Heart left ventricle (tissue), 13 donors: Measurements from ENCODE around the gene KMT5B.
"Not testable (repeated sequence)": the region's sequence is repeated elsewhere in the genome, so short reads cannot be mapped to it uniquely, and the experiment has no call there.

Experiments used
- POLR2A ChIP-seq, 2 donors: fragments of 450-650 bp; IDR thresholded peaks; one replicate each; pipeline ENCODE4 v1.6.1; 2017; ENCODE audit warnings: antibody characterized with exemption in 2 of 2, mild to moderate bottlenecking in 2 of 2, moderate library complexity in 2 of 2
- TF ChIP-seq, protein P1 (sequence below), 12 donors: fragments of 200-600 bp; sonication (generic) in 4 of 12; IDR thresholded peaks; one replicate each; pipeline versions ENCODE4 v1.5.0 to v1.8.0; 2018 to 2022; ENCODE audit warnings: antibody characterized with exemption in 12 of 12, mild to moderate bottlenecking in 5 of 12
- donor health status: ischemic (EF 13 %, LVEDD 7.1; RV severe dilation, severe dysfunction).
- donor health status: DM: no; HTN: yes; CAD: no.
- donor health status: DM: no; HTN: no; CAD: no.
- donor health status: ischemic (EF 25% LVEDD 6.9; RV normal size, moderate dysfunction).
- donor health status: ischemic (EF 25% LVEDD 5.7; RV mildly dilated, moderate dysfunction).
- donor health status: ischemic (EF 35%, LVEDD 5.7; RV mildly dilated, moderate dysfunction).
- donor health status: nonischemic (EF 11% LVEDD 7.7; RV severe dilation, severe dysfunction).
- donor health status: DM: yes; HTN: yes; CAD: no.
- donor health status: PGD.
- donor health status: ischemic (EF 29% LVEDD 5.4; RV normal size, mild dysfunction).
- donor health status: nonischemic (EF 23%, LVEDD 6.1; RV moderate dilation, normal function).

DNA sequence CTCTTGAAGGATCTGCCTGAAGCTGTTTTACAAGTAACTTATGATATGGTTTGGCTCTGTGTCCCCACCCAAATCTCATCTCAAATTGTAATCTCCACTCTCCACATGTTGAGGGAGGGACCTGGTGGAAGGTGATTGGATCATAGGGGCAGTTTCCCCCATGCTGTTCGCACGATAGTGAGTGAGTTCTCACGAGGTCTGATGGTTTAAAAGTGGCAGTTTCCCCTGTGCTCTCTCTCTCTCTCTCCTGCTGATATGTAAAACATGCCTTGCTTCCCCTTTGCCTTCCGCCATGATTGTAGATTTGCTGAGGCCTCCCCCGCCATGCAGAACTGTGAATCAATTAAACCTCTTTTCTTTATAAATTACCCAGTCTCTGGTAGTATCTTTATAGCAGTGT lies 31.8 kb upstream of the KMT5B start:
- not testable (repeated sequence) for TF ChIP-seq POLR2A (IDR thresholded peaks at IDR 0.05)
- TF ChIP-seq, protein P1, sequence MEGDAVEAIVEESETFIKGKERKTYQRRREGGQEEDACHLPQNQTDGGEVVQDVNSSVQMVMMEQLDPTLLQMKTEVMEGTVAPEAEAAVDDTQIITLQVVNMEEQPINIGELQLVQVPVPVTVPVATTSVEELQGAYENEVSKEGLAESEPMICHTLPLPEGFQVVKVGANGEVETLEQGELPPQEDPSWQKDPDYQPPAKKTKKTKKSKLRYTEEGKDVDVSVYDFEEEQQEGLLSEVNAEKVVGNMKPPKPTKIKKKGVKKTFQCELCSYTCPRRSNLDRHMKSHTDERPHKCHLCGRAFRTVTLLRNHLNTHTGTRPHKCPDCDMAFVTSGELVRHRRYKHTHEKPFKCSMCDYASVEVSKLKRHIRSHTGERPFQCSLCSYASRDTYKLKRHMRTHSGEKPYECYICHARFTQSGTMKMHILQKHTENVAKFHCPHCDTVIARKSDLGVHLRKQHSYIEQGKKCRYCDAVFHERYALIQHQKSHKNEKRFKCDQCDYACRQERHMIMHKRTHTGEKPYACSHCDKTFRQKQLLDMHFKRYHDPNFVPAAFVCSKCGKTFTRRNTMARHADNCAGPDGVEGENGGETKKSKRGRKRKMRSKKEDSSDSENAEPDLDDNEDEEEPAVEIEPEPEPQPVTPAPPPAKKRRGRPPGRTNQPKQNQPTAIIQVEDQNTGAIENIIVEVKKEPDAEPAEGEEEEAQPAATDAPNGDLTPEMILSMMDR (IDR thresholded peaks at IDR 0.05), result not testable (repeated sequence)
